ENCODE data around the gene KBTBD7. TPM values are rescaled to one million over a fixed set of nuclear protein-coding genes. Genes with fewer than 3 reads are reported as not detected.

KBTBD7 gene
- total RNA-seq, 4 donors from 2014 or later = 4.0 to 10.3 (median 7.7) TPM

GRCh38 chr13:41232578-41233480 lies 38.5 kb upstream of the KBTBD7 start:
- TF ChIP-seq EP300 (IDR thresholded peaks at IDR 0.05) (no peak), CTCF (IDR thresholded peaks at IDR 0.05) (no peak), POLR2AphosphoS5 (IDR thresholded peaks at IDR 0.05) (no peak), POLR2A (IDR thresholded peaks at IDR 0.05; ENCODE audit: low read depth) (no peak)
- no peak for DNase-seq (ENCODE audit: extremely low spot score)
- no peak overlapping the region for H3K27ac ChIP-seq (replicated peaks in 1 of 4)
- WGBS = 75% methylated on average over 4 of the region's 4 CpGs
- H3K27me3 ChIP-seq = no peaks in the 10 kb centered on the region
- no peak overlapping the region for H3K4me3 ChIP-seq
- H3K36me3 ChIP-seq = peaks cover 5 to 42% (median 16%) of the 10 kb centered on the region in 4 donors
- no peaks in the 10 kb centered on the region for H3K9me3 ChIP-seq
- peaks cover 0 to 6% (median 0%) of the 10 kb centered on the region in 4 donors for H3K4me1 ChIP-seq
- intact Hi-C loops (cut with DNase I) = no loop called here

- H3K27ac ChIP-seq (replicated peaks in 1 of 4) = no peak overlapping the region
- H3K9me3 ChIP-seq = no peaks in the 10 kb centered on the region
- TF ChIP-seq EP300 (IDR thresholded peaks at IDR 0.05) = no peak
- TF ChIP-seq POLR2AphosphoS5 (IDR thresholded peaks at IDR 0.05) = no peak
- TF ChIP-seq CTCF (IDR thresholded peaks at IDR 0.05) = no peak
- TF ChIP-seq POLR2A (IDR thresholded peaks at IDR 0.05; ENCODE audit: low read depth) = no peak
- H3K4me1 ChIP-seq = peaks cover 0 to 6% (median 0%) of the 10 kb centered on the region in 4 donors
- H3K4me3 ChIP-seq = no peak overlapping the region
- H3K36me3 ChIP-seq = peaks cover 5 to 37% (median 18%) of the 10 kb centered on the region in 4 donors
- no peak for DNase-seq (ENCODE audit: extremely low spot score)
- H3K27me3 ChIP-seq = no peaks in the 10 kb centered on the region
- WGBS = 92% methylated on average over 3 of the region's 3 CpGs
- intact Hi-C loops (cut with DNase I) = no loop called here
Observed at GRCh38 chr13:41231786-41232185, 37.4 kb upstream of the KBTBD7 start.

- no peak for DNase-seq (ENCODE audit: extremely low spot score)
- peaks cover 0 to 6% (median 0%) of the 10 kb centered on the region in 4 donors for H3K4me1 ChIP-seq
- 91% methylated on average over 2 of the region's 2 CpGs for WGBS
- no peak overlapping the region for H3K4me3 ChIP-seq
- no peaks in the 10 kb centered on the region for H3K27me3 ChIP-seq
- H3K36me3 ChIP-seq = peaks cover 3 to 41% (median 21%) of the 10 kb centered on the region in 4 donors
- intact Hi-C loops (cut with DNase I) = no loop called here
- H3K9me3 ChIP-seq = no peaks in the 10 kb centered on the region
- H3K27ac ChIP-seq (replicated peaks in 1 of 4) = no peak overlapping the region
- TF ChIP-seq POLR2AphosphoS5 (IDR thresholded peaks at IDR 0.05) (no peak), CTCF (IDR thresholded peaks at IDR 0.05) (no peak), EP300 (IDR thresholded peaks at IDR 0.05) (no peak), POLR2A (IDR thresholded peaks at IDR 0.05; ENCODE audit: low read depth) (no peak)
Observed at GRCh38 chr13:41231025-41231677, 36.8 kb upstream of the KBTBD7 start.

GRCh38 chr13:41229356-41229755 lies 35.0 kb upstream of the KBTBD7 start:
- no peak for TF ChIP-seq POLR2A (IDR thresholded peaks at IDR 0.05; ENCODE audit: low read depth)
- no peak for TF ChIP-seq POLR2AphosphoS5 (IDR thresholded peaks at IDR 0.05)
- TF ChIP-seq EP300 (IDR thresholded peaks at IDR 0.05) = no peak
- TF ChIP-seq CTCF (IDR thresholded peaks at IDR 0.05) = no peak
- H3K4me1 ChIP-seq = peaks cover 0 to 6% (median 0%) of the 10 kb centered on the region in 4 donors
- no peak overlapping the region for H3K27ac ChIP-seq (replicated peaks in 1 of 4)
- H3K4me3 ChIP-seq = no peak overlapping the region
- intact Hi-C loops (cut with DNase I) = no loop called here
- no peaks in the 10 kb centered on the region for H3K27me3 ChIP-seq
- no peaks in the 10 kb centered on the region for H3K9me3 ChIP-seq
- no peak for DNase-seq (ENCODE audit: extremely low spot score)
- H3K36me3 ChIP-seq = peaks cover 0 to 54% (median 18%) of the 10 kb centered on the region in 4 donors

Data from esophagus muscularis mucosa (tissue), 4 donors.